SK-N-SH (cell line): ENCODE results near the gene ERGIC1. TPM values are rescaled to one million over a fixed set of nuclear protein-coding genes. Genes with fewer than 3 reads are reported as not detected.

Source experiments
- CTCF ChIA-PET: fragments of 300-600, 350-600 bp; formaldehyde crosslinking; extraction: SDS; loops from one replicate; lab custom pipeline; 2021; lab: Yijun Ruan, JAX
- POLR2A ChIA-PET: fragments of 350-600 bp; sonication (Branson Sonifier 250); formaldehyde crosslinking; extraction: SDS; loops from one replicate; lab custom pipeline; 2020; ENCODE audit warnings: antibody characterized with exemption, inconsistent platforms; lab: Yijun Ruan, JAX
- DNase-seq: peaks from one replicate; pipeline ENCODE4 v3.0.0; 2012
- H2AFZ ChIP-seq: fragments of 200-600 bp; sonication (generic); 2 replicates; pipeline ENCODE4 v1.8.1; 2016; ENCODE audit warnings: antibody characterized with exemption, mild to moderate bottlenecking, low read depth
- H3F3A ChIP-seq: fragments of 200-600 bp; sonication (generic); replicated peaks from 2 replicates; pipeline ENCODE3; 2016; ENCODE audit warnings: antibody characterized with exemption, mild to moderate bottlenecking; ENCODE audit not compliant: insufficient read depth
- H3K27ac ChIP-seq, 2 experiments: fragments of 200-500 bp in 1 of 2; fragments of 200-600 bp in 1 of 2; sonication (Bioruptor generic) in 1 of 2; sonication (generic), shearing (Covaris generic) in 1 of 2; 2 replicates each; pipeline versions ENCODE4 v1.5.1 to v1.6.1; 2014 to 2016; ENCODE audit warnings: low read depth in 2 of 2, inconsistent platforms in 1 of 2, low read length in 1 of 2, mild to moderate bottlenecking in 1 of 2, mixed read lengths in 1 of 2
- H3K27me3 ChIP-seq: fragments of 200-600 bp; sonication (generic), shearing (Covaris generic); 2 replicates; pipeline ENCODE4 v1.6.1; 2016; ENCODE audit warnings: mixed run types; ENCODE audit not compliant: insufficient read depth
- H3K36me3 ChIP-seq, 2 experiments: fragments of 200-500 bp in 1 of 2; fragments of 200-600 bp in 1 of 2; sonication (Bioruptor generic) in 1 of 2; sonication (generic) in 1 of 2; replicated peaks in 1 of 2; 2 replicates each; pipeline versions ENCODE3 to v1.5.1; 2014 to 2016; ENCODE audit warnings: low read length in 1 of 2, mild to moderate bottlenecking in 1 of 2; ENCODE audit not compliant: insufficient read depth in 2 of 2, control insufficient read depth in 1 of 2
- H3K4me1 ChIP-seq, 2 experiments: fragments of 200-500 bp in 1 of 2; fragments of 200-600 bp in 1 of 2; sonication (Bioruptor generic) in 1 of 2; sonication (generic), shearing (Covaris generic) in 1 of 2; 2 replicates each; pipeline versions ENCODE4 v1.5.1 to v1.6.1; 2014 to 2016; ENCODE audit warnings: low read depth in 1 of 2, low read length in 1 of 2, mixed run types in 1 of 2; ENCODE audit not compliant: insufficient read depth in 2 of 2, control insufficient read depth in 1 of 2
- H3K4me2 ChIP-seq: fragments of 200-600 bp; sonication (generic), shearing (Covaris generic); 2 replicates; pipeline ENCODE4 v1.6.1; 2017; ENCODE audit warnings: mixed run types
- H3K4me3 ChIP-seq, 2 experiments: fragments of 200-500 bp in 1 of 2; fragments of 200-600 bp in 1 of 2; sonication (Bioruptor generic) in 1 of 2; sonication (generic), shearing (Covaris generic) in 1 of 2; 2 replicates each; pipeline versions ENCODE4 v1.5.1 to v1.8.1; 2014 to 2016; ENCODE audit warnings: low read depth in 2 of 2, inconsistent platforms in 1 of 2, low read length in 1 of 2, mild to moderate bottlenecking in 1 of 2, mixed read lengths in 1 of 2, moderate library complexity in 1 of 2
- H3K79me2 ChIP-seq: fragments of 200-600 bp; sonication (generic); 2 replicates; pipeline ENCODE4 v1.8.1; 2017; ENCODE audit warnings: mild to moderate bottlenecking; ENCODE audit not compliant: insufficient read depth
- H3K9ac ChIP-seq: fragments of 200-600 bp; sonication (generic); 2 replicates; pipeline ENCODE4 v1.6.1; 2017; ENCODE audit warnings: mixed run types
- H3K9me2 ChIP-seq: fragments of 200-600 bp; sonication (generic); 2 replicates; pipeline ENCODE4 v1.6.1; 2017; ENCODE audit warnings: mixed run types
- H3K9me3 ChIP-seq: fragments of 200-600 bp; sonication (generic); 2 replicates; pipeline ENCODE4 v1.6.1; 2017; ENCODE audit warnings: mixed run types, mild to moderate bottlenecking, moderate library complexity
- H4K20me1 ChIP-seq: fragments of 200-600 bp; sonication (generic); 2 replicates; pipeline ENCODE4 v1.6.1; 2017; ENCODE audit warnings: mild to moderate bottlenecking, mixed run types; ENCODE audit not compliant: insufficient read depth
- CTCF ChIP-seq: fragments of 200-600 bp; sonication (generic); IDR thresholded peaks from 2 replicates; pipeline ENCODE4 v1.6.1; 2017; ENCODE audit warnings: antibody characterized with exemption, mild to moderate bottlenecking, moderate library complexity
- ELF1 ChIP-seq: IDR thresholded peaks from 2 replicates; pipeline ENCODE4 v1.4.0; 2012
- EP300 ChIP-seq, 2 experiments: IDR thresholded peaks; 2 replicates each; pipeline versions ENCODE4 v1.4.0 to v1.6.1; 2012; ENCODE audit warnings: borderline replicate concordance in 1 of 2, low read depth in 1 of 2, low read length in 1 of 2
- EZH2phosphoT487 ChIP-seq: fragments of 200-600 bp; sonication (generic); IDR thresholded peaks from 2 replicates; pipeline ENCODE4 v1.6.1; 2017; ENCODE audit warnings: low read depth, mixed run types, mild to moderate bottlenecking, antibody characterized with exemption, moderate library complexity, borderline replicate concordance
- FOXM1 ChIP-seq: IDR thresholded peaks from 2 replicates; pipeline ENCODE4 v1.4.0; 2012; ENCODE audit warnings: low read depth, mild to moderate bottlenecking
- GATA2 ChIP-seq: sonication (generic); formaldehyde crosslinking; IDR thresholded peaks from 2 replicates; pipeline ENCODE4 v1.5.0; 2020; ENCODE audit warnings: mild to moderate bottlenecking, missing genetic modification reagents
- IRF3 ChIP-seq: fragments of 150-350 bp; IDR thresholded peaks from 2 replicates; pipeline ENCODE4 v1.6.1; 2016; ENCODE audit warnings: mild to moderate bottlenecking, low read depth, low read length
- NRF1 ChIP-seq: IDR thresholded peaks from 2 replicates; pipeline ENCODE4 v1.6.1; 2012; ENCODE audit warnings: low read depth, mild to moderate bottlenecking, low read length
- RCOR1 ChIP-seq: fragments of 150-350 bp; IDR thresholded peaks from 2 replicates; pipeline ENCODE4 v1.6.1; 2017; ENCODE audit warnings: antibody characterized with exemption, low read length
- RXRA ChIP-seq: IDR thresholded peaks from 2 replicates; pipeline ENCODE4 v1.4.0; 2012; ENCODE audit warnings: low read depth, mild to moderate bottlenecking, borderline replicate concordance
- SIN3A ChIP-seq: IDR thresholded peaks from 2 replicates; pipeline ENCODE4 v1.6.1; 2012; ENCODE audit warnings: low read depth, mild to moderate bottlenecking, low read length, moderate library complexity, borderline replicate concordance
- TAF1 ChIP-seq: IDR thresholded peaks from 2 replicates; pipeline ENCODE4 v1.6.1; 2012; ENCODE audit warnings: low read depth, mild to moderate bottlenecking, low read length, moderate library complexity, borderline replicate concordance
- USF1 ChIP-seq: IDR thresholded peaks from 2 replicates; pipeline ENCODE4 v1.4.0; 2012; ENCODE audit warnings: low read depth, borderline replicate concordance
- YY1 ChIP-seq: IDR thresholded peaks from 2 replicates; pipeline ENCODE4 v1.4.0; 2012; ENCODE audit warnings: low read depth, mild to moderate bottlenecking
- ZBTB33 ChIP-seq: IDR thresholded peaks from 2 replicates; pipeline ENCODE4 v1.4.0; 2012; ENCODE audit warnings: low read depth, borderline replicate concordance
- WGBS: methylation state at CpG from one replicate; pipeline ENCODE4 v1.1.6; 2017; ENCODE audit warnings: low lambda C conversion rate; 5-methylcytosine and 5-hydroxymethylcytosine counted together
- polyA plus RNA-seq, 3 experiments: library from polyadenylated mRNA; depleted of rRNA; stranded (reverse); fragments of >200 nt; gene quantifications; 2 replicates each; pipeline ENCODE4 v1.2.3, GENCODE V29; 2012
- TF ChIP-seq, protein P1 (sequence below): IDR thresholded peaks from 2 replicates; pipeline ENCODE4 v1.4.0; 2012; ENCODE audit warnings: low read depth

The ERGIC1 gene
- polyA plus RNA-seq, 1 of the 3 experiments (the other 2 are of a cell fraction), result 101 TPM

- CTCF ChIA-PET, result interaction anchor here (0.7 to 1.2 kb wide), 2 partner anchors 164 to 175 kb away, joined by 3 read pairs; no protein-coding TSS in a partner anchor
- H3K79me2 ChIP-seq, result peaks cover 67% of the 10 kb centered on the region
- POLR2A ChIA-PET, result interaction anchor here (1.0 kb wide), 1 partner anchor 111 kb away, joined by 3 read pairs; no protein-coding TSS in a partner anchor
Measured at GRCh38 chr5:172881691-172882370, 47.8 kb downstream of the ERGIC1 start.

DNA sequence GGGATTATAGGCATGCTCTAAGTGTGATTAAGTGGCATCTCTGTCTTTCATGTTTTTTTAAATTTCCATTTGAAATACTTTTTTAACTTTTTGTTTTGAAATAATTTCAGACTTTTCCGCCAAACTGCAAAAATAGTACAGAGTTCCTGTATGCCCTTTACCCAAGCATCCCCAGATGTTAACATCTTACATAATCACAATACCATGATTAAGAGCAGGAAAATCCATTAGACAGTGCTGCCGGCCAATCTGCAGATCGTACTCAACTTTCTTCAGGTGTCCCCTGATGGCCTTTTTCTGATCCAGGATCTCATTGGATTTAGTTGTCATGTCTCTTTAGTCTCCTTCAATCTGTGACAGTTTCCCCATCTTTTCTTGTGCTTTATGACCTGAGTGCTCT is 49.0 kb downstream of the ERGIC1 start:
- Histone ChIP-seq H3K36me3 (peaks cover 6 to 13% of the 10 kb centered on the region in 2 experiments), H3K79me2 (peaks cover 56% of the 10 kb centered on the region), H3K27me3 (no peaks in the 10 kb centered on the region), H3K9me2 (no peaks in the 10 kb centered on the region), H3K4me1 (no peaks in the 10 kb centered on the region; a peak in 1 of 4 replicates), H3K4me2 (no peak overlapping the region), H3K9me3 (no peaks in the 10 kb centered on the region), H3K9ac (no peak overlapping the region), H3K27ac (peak overlapping the region in 1 of 2 experiments; percentile 64; a peak in 1 of 4 replicates), H4K20me1 (no peaks in the 10 kb centered on the region), H3K4me3 (no peak overlapping the region), H2AFZ (no peak overlapping the region), H3F3A (no peaks in the 10 kb centered on the region)
- ChIA-PET POLR2A (interaction anchor here (1.0 kb wide), 1 partner anchor 113 kb away, joined by 3 read pairs; no protein-coding TSS in a partner anchor), CTCF (interaction anchor here (0.6 kb wide), 1 partner anchor 836 kb away, joined by 3 read pairs; no protein-coding TSS in a partner anchor)
- DNase-seq, result no peak
- WGBS, result 98% methylated on average over 3 of the region's 3 CpGs
- TF ChIP-seq GATA2 (CRISPR knock-in tag) (no peak), SIN3A (no peak), YY1 (no peak), ZBTB33 (no peak), NRF1 (no peak), EP300 (IDR thresholded peaks at IDR 0.05; ENCODE audit: borderline replicate concordance in 1 of 2, low read depth in 1 of 2, low read length in 1 of 2) (no peak), RXRA (no peak), TAF1 (no peak), USF1 (no peak), RCOR1 (no peak), FOXM1 (no peak)
- TF ChIP-seq, protein P1, sequence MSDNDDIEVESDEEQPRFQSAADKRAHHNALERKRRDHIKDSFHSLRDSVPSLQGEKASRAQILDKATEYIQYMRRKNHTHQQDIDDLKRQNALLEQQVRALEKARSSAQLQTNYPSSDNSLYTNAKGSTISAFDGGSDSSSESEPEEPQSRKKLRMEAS, result no peak

More at GRCh38 chr5:172881691-172882370, 47.8 kb downstream of the ERGIC1 start:
- Histone ChIP-seq H4K20me1 (no peaks in the 10 kb centered on the region), H3K9me2 (no peaks in the 10 kb centered on the region), H3K9me3 (no peaks in the 10 kb centered on the region)
- no peak for TF ChIP-seq IRF3
- TF ChIP-seq EZH2phosphoT487, result no peak
- no peak for TF ChIP-seq CTCF
- 0 out of 2 replicates have a peak, but pooled peaks have one; percentile 29 for TF ChIP-seq ELF1
- TF ChIP-seq YY1, result no peak
- TF ChIP-seq, all 33 proteins: peak for 1
- Histone ChIP-seq H3K36me3 (peaks cover 6% of the 10 kb centered on the region in 2 experiments), H3K27ac (peak overlapping the region in 1 of 2 experiments; percentile 64; a peak in 2 of 4 replicates), H3K4me1 (no peaks in the 10 kb centered on the region; a peak in 1 of 4 replicates), H3F3A (no peaks in the 10 kb centered on the region), H3K4me3 (no peak overlapping the region), H3K4me2 (no peak overlapping the region), H3K9ac (peak overlapping the region; percentile 10; the same call in 1 of the 2 replicates), H2AFZ (no peak overlapping the region), H3K27me3 (no peaks in the 10 kb centered on the region)
- WGBS, result 66% methylated on average over 8 of the region's 8 CpGs
- no peak for DNase-seq
